Chondrocyte (in vitro differentiated cells): ENCODE results near the gene TIMP1. TPM values are rescaled to one million over a fixed set of nuclear protein-coding genes. Genes with fewer than 3 reads are reported as not detected.

Experiments
- DNase-seq: peaks from one replicate; pipeline ENCODE4 v3.0.0; 2021; ENCODE audit warnings: mixed read lengths, low spot score
- H3K27ac Mint-ChIP-seq: one replicate; pipeline ENCODE4 v1.8.0; 2021; ENCODE audit warnings: mild to moderate bottlenecking, moderate library complexity, mixed read lengths; ENCODE audit not compliant: unreplicated experiment
- H3K27me3 Mint-ChIP-seq: 2 replicates; pipeline ENCODE4 v1.8.0; 2021; ENCODE audit warnings: low read depth, mixed read lengths
- H3K36me3 Mint-ChIP-seq: 2 replicates; pipeline ENCODE4 v1.8.0; 2021; ENCODE audit warnings: low read depth, mixed read lengths
- H3K4me1 Mint-ChIP-seq: 2 replicates; pipeline ENCODE4 v1.8.0; 2021; ENCODE audit warnings: low read depth, mild to moderate bottlenecking, mixed read lengths
- H3K4me3 Mint-ChIP-seq: one replicate; pipeline ENCODE4 v1.8.0; 2021; ENCODE audit warnings: mild to moderate bottlenecking, moderate library complexity, mixed read lengths; ENCODE audit not compliant: unreplicated experiment
- H3K9me3 Mint-ChIP-seq: 2 replicates; pipeline ENCODE4 v1.8.0; 2021; ENCODE audit warnings: low read depth, mixed read lengths
- CTCF ChIP-seq: fragments of 200-600 bp; sonication (generic); IDR thresholded peaks from 2 replicates; pipeline ENCODE4 v1.5.0; 2021; ENCODE audit warnings: antibody characterized with exemption, mild to moderate bottlenecking, moderate library complexity
- total RNA-seq: library from RNA; stranded (reverse); gene quantifications from 3 replicates; pipeline ENCODE4 v1.2.1, GENCODE V29; 2021

Gene TIMP1
- total RNA-seq, 1 donor from 2014 or later = 633 TPM

GRCh38 chrX:47556045-47556623 is 26.1 kb upstream of the TIMP1 start:
- H3K36me3 Mint-ChIP-seq = no peaks in the 10 kb centered on the region
- no peaks in the 10 kb centered on the region for H3K9me3 Mint-ChIP-seq
- H3K27me3 Mint-ChIP-seq = no peaks in the 10 kb centered on the region
- peak overlapping the region; percentile 99 for H3K27ac Mint-ChIP-seq
- DNase-seq = peak; percentile 91
- no peak for TF ChIP-seq CTCF
- peak overlapping the region; percentile 85 for H3K4me3 Mint-ChIP-seq
- peaks cover 23% of the 10 kb centered on the region for H3K4me1 Mint-ChIP-seq

GRCh38 chrX:47558436-47558835 is 23.8 kb upstream of the TIMP1 start:
- Mint-ChIP-seq H3K9me3 (peaks cover 2% of the 10 kb centered on the region), H3K4me1 (peaks cover 27% of the 10 kb centered on the region)

GRCh38 chrX:47560179-47560933 is 21.9 kb upstream of the TIMP1 start:
- H3K27ac Mint-ChIP-seq = peak overlapping the region; percentile 97

More at GRCh38 chrX:47558436-47558835, 23.8 kb upstream of the TIMP1 start:
- no peaks in the 10 kb centered on the region for H3K27me3 Mint-ChIP-seq
- no peaks in the 10 kb centered on the region for H3K36me3 Mint-ChIP-seq
- no peak overlapping the region for H3K4me3 Mint-ChIP-seq
- H3K27ac Mint-ChIP-seq = no peak overlapping the region
- DNase-seq = no peak
- no peak for TF ChIP-seq CTCF

GRCh38 chrX:47560934-47561658 is 21.1 kb upstream of the TIMP1 start, which contains the start of gene ARAF:
Gene ARAF, plus strand, starts transcription at chrX:47561205. Its CDS starts 1,763 bp downstream, at chrX:47562968.
- Mint-ChIP-seq H3K4me1 (peaks cover 23% of the 10 kb centered on the region), H3K27ac (peak within 1 kb of the TSS; percentile 97), H3K4me3 (peak within 1 kb of the TSS; percentile 80), H3K36me3 (peaks cover 4% of the 10 kb centered on the region), H3K27me3 (no peaks in the 10 kb centered on the region), H3K9me3 (peaks cover 8% of the 10 kb centered on the region)
- DNase-seq = peak; percentile 97
- TF ChIP-seq CTCF = no peak

More at GRCh38 chrX:47560179-47560933, 21.9 kb upstream of the TIMP1 start:
- no peak for DNase-seq
- Mint-ChIP-seq H3K4me1 (peaks cover 27% of the 10 kb centered on the region), H3K4me3 (peak overlapping the region; percentile 80), H3K36me3 (peaks cover 4% of the 10 kb centered on the region), H3K9me3 (peaks cover 8% of the 10 kb centered on the region), H3K27me3 (no peaks in the 10 kb centered on the region)
- TF ChIP-seq CTCF = no peak

- peak overlapping the region; percentile 97 for H3K27ac Mint-ChIP-seq
- no peak for DNase-seq
- H3K4me1 Mint-ChIP-seq = peaks cover 17% of the 10 kb centered on the region
- TF ChIP-seq CTCF = no peak
- H3K4me3 Mint-ChIP-seq = peak overlapping the region; percentile 80
- H3K9me3 Mint-ChIP-seq = peaks cover 8% of the 10 kb centered on the region
- H3K36me3 Mint-ChIP-seq = peaks cover 5% of the 10 kb centered on the region
- H3K27me3 Mint-ChIP-seq = no peaks in the 10 kb centered on the region
These were observed 20.5 kb upstream of the TIMP1 start for GRCh38 chrX:47561659-47562151.
